Liver (tissue), 9 donors: ENCODE data around the gene CCR6. TPM values are rescaled to one million over a fixed set of nuclear protein-coding genes. Genes with fewer than 3 reads are reported as not detected.

Experiments used
- DNase-seq: peaks from one replicate; pipeline ENCODE4 v3.0.0-alpha.2; 2017; ENCODE audit warnings: low spot score
- H3K27ac ChIP-seq, 2 donors: one replicate each; pipeline ENCODE4 v1.7.0; 2013; ENCODE audit warnings: inconsistent platforms in 2 of 2, low read length in 2 of 2, control low read depth in 1 of 2, low read depth in 1 of 2, mild to moderate bottlenecking in 1 of 2
- H3K27me3 ChIP-seq, 4 donors: one replicate each; pipeline versions ENCODE4 v1.6.1 to v1.7.0; 2013; ENCODE audit warnings: low read length in 3 of 4, inconsistent platforms in 1 of 4, mild to moderate bottlenecking in 1 of 4, moderate library complexity in 1 of 4; ENCODE audit not compliant: control insufficient read depth in 4 of 4, insufficient read depth in 4 of 4
- H3K36me3 ChIP-seq, 4 donors: one replicate each; pipeline versions ENCODE4 v1.6.1 to v1.7.0; 2013; ENCODE audit warnings: low read length in 3 of 4, mild to moderate bottlenecking in 3 of 4, low read depth in 1 of 4, moderate library complexity in 1 of 4; ENCODE audit not compliant: control insufficient read depth in 4 of 4, insufficient read depth in 3 of 4
- H3K4me1 ChIP-seq, 4 donors: one replicate each; pipeline versions ENCODE4 v1.6.1 to v1.7.0; 2013; ENCODE audit warnings: low read length in 3 of 4, mild to moderate bottlenecking in 3 of 4, moderate library complexity in 1 of 4; ENCODE audit not compliant: control insufficient read depth in 4 of 4, insufficient read depth in 4 of 4
- H3K4me3 ChIP-seq, 3 donors: one replicate each; pipeline versions ENCODE4 v1.6.1 to v1.7.0; 2013; ENCODE audit warnings: low read length in 3 of 3, control low read depth in 1 of 3, low read depth in 1 of 3, mild to moderate bottlenecking in 1 of 3
- H3K9ac ChIP-seq, 2 donors: one replicate each; pipeline ENCODE4 v1.7.0; 2013; ENCODE audit warnings: low read length in 2 of 2, mild to moderate bottlenecking in 2 of 2, moderate library complexity in 2 of 2, control low read depth in 1 of 2, low read depth in 1 of 2
- H3K9me3 ChIP-seq, 4 donors: one replicate each; pipeline versions ENCODE4 v1.6.1 to v1.7.0; 2013; ENCODE audit warnings: low read length in 3 of 4; ENCODE audit not compliant: control insufficient read depth in 4 of 4
- EGR1 ChIP-seq, 2 donors: IDR thresholded peaks; 2 replicates each; pipeline ENCODE4 v1.6.1; 2016 to 2018; ENCODE audit warnings: antibody characterized with exemption in 2 of 2, low read depth in 2 of 2
- FOXA2 ChIP-seq: IDR thresholded peaks from 2 replicates; pipeline ENCODE4 v1.6.1; 2016; ENCODE audit warnings: antibody characterized with exemption
- JUND ChIP-seq, 2 donors: IDR thresholded peaks; 2 replicates each; pipeline ENCODE4 v1.6.1; 2016; ENCODE audit warnings: antibody characterized with exemption in 2 of 2
- RAD21 ChIP-seq, 2 donors: IDR thresholded peaks; 2 replicates each; pipeline ENCODE4 v1.6.1; 2016; ENCODE audit warnings: antibody characterized with exemption in 2 of 2, mild to moderate bottlenecking in 2 of 2
- RXRA ChIP-seq, 2 donors: IDR thresholded peaks; 2 replicates each; pipeline ENCODE4 v1.6.1; 2017 to 2018; ENCODE audit warnings: antibody characterized with exemption in 2 of 2, mild to moderate bottlenecking in 1 of 2
- SP1 ChIP-seq: IDR thresholded peaks from 2 replicates; pipeline ENCODE4 v1.6.1; 2018; ENCODE audit warnings: antibody characterized with exemption, mild to moderate bottlenecking
- TAF1 ChIP-seq: conservative IDR thresholded peaks from 2 replicates; pipeline ENCODE4 v1.6.1; 2016; ENCODE audit warnings: antibody characterized with exemption, mild to moderate bottlenecking
- YY1 ChIP-seq: IDR thresholded peaks from 2 replicates; pipeline ENCODE4 v1.6.1; 2016; ENCODE audit warnings: antibody characterized with exemption, mild to moderate bottlenecking
- WGBS: extraction: QIAGEN DNeasy Blood & Tissue Kit; methylation state at CpG from one replicate; pipeline ENCODE4 v1.1.7; 2013; 5-methylcytosine and 5-hydroxymethylcytosine counted together
- polyA plus RNA-seq, 2 donors: library from polyadenylated mRNA; stranded (reverse) in 1 of 2; unstranded in 1 of 2; fragments of 200-250 nt in 1 of 2; fragments of >200 nt in 1 of 2; fragmentation: Nextera tagmentation in 1 of 2; extraction: Ambion mirVana in 1 of 2; gene quantifications; one replicate each; pipeline versions ENCODE4 v1.2.1 to v1.2.3, GENCODE V29; 2013 to 2015
- total RNA-seq, 2 donors: library from RNA; depleted of rRNA; stranded (reverse); fragments of >200 nt; gene quantifications; one replicate each; pipeline ENCODE4 v1.2.3, GENCODE V29; 2014
- TF ChIP-seq, protein P1 (sequence below): IDR thresholded peaks from 2 replicates; pipeline ENCODE4 v1.6.1; 2016; ENCODE audit warnings: antibody characterized with exemption
- TF ChIP-seq, protein P2 (sequence below): IDR thresholded peaks from 2 replicates; pipeline ENCODE4 v1.6.1; 2016; ENCODE audit warnings: antibody characterized with exemption
- TF ChIP-seq, protein P3 (sequence below): fragments of 150-350 bp; IDR thresholded peaks from 2 replicates; pipeline ENCODE4 v1.5.1; 2017; ENCODE audit warnings: improper control_type of control experiment, low read depth, low read length; ENCODE audit not compliant: missing input control
- TF ChIP-seq, protein P4 (sequence below): IDR thresholded peaks from 2 replicates; pipeline ENCODE4 v1.6.1; 2016; ENCODE audit warnings: antibody characterized with exemption, mild to moderate bottlenecking
- TF ChIP-seq, protein P5 (sequence below): IDR thresholded peaks from 2 replicates; pipeline ENCODE4 v1.6.1; 2016; ENCODE audit warnings: antibody characterized with exemption
- donor health status: healthy.
- donor health status: healthy.
- donor health status: healthy.
- donor health status: healthy.
- donor health status: healthy.

The CCR6 gene
- total and polyA plus RNA-seq, 4 donors: 0.02 to 8.4 TPM; not detected in 2

DNA sequence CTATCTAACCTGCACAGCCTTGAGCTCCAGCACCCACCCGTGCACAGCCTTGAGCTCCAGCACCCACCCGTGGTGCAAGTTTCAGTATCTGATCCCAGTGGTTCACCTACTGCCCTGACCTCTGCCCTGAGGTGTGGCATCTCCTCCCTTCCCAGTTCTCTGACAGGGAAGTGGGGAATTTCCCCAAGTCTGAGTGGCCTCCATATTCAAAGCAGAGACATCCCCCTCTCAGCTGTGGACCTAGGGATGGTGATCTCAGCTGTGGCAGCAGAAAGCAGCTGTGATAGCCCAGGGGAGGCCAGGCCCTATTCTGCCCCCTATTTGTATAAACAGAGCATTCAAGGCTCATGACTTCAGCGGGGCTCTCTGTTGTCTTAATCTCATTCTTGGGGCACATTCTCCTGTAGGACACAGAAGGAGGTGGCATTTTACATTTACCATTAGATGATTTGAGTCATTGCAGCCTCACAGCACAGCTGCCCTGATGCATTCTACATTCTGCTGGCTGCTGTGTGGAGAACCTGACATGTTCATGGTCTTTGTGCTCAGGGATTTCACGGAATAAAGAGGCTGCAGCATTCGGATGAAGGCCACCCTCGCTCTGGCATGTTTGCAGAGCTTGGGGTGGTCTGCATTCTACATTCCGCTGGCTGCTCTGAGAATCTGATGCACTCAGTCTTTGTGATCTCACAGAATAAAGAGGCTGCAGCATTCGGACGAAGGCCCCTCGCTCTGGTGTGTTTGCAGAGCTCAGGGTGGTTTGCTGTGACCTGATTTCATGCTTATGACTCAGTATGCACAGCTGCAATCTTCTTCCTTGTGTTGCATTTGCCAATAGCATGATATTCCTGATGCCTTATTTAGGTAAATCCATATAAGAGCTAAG, 17.9 kb downstream of the CCR6 start:
- TF ChIP-seq JUND (IDR thresholded peaks at IDR 0.05) (no peak), EGR1 (IDR thresholded peaks at IDR 0.05; ENCODE audit: low read depth in 2 of 2) (no peak), RAD21 (IDR thresholded peaks at IDR 0.05) (no peak), RXRA (IDR thresholded peaks at IDR 0.05) (no peak), SP1 (no peak), FOXA2 (no peak), YY1 (no peak), TAF1 (no peak)
- TF ChIP-seq, protein P1, sequence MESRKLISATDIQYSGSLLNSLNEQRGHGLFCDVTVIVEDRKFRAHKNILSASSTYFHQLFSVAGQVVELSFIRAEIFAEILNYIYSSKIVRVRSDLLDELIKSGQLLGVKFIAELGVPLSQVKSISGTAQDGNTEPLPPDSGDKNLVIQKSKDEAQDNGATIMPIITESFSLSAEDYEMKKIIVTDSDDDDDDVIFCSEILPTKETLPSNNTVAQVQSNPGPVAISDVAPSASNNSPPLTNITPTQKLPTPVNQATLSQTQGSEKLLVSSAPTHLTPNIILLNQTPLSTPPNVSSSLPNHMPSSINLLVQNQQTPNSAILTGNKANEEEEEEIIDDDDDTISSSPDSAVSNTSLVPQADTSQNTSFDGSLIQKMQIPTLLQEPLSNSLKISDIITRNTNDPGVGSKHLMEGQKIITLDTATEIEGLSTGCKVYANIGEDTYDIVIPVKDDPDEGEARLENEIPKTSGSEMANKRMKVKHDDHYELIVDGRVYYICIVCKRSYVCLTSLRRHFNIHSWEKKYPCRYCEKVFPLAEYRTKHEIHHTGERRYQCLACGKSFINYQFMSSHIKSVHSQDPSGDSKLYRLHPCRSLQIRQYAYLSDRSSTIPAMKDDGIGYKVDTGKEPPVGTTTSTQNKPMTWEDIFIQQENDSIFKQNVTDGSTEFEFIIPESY: no peak
- TF ChIP-seq, protein P2, sequence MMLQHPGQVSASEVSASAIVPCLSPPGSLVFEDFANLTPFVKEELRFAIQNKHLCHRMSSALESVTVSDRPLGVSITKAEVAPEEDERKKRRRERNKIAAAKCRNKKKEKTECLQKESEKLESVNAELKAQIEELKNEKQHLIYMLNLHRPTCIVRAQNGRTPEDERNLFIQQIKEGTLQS: no peak
- TF ChIP-seq, protein P3, sequence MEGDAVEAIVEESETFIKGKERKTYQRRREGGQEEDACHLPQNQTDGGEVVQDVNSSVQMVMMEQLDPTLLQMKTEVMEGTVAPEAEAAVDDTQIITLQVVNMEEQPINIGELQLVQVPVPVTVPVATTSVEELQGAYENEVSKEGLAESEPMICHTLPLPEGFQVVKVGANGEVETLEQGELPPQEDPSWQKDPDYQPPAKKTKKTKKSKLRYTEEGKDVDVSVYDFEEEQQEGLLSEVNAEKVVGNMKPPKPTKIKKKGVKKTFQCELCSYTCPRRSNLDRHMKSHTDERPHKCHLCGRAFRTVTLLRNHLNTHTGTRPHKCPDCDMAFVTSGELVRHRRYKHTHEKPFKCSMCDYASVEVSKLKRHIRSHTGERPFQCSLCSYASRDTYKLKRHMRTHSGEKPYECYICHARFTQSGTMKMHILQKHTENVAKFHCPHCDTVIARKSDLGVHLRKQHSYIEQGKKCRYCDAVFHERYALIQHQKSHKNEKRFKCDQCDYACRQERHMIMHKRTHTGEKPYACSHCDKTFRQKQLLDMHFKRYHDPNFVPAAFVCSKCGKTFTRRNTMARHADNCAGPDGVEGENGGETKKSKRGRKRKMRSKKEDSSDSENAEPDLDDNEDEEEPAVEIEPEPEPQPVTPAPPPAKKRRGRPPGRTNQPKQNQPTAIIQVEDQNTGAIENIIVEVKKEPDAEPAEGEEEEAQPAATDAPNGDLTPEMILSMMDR: no peak
- TF ChIP-seq, protein P4, sequence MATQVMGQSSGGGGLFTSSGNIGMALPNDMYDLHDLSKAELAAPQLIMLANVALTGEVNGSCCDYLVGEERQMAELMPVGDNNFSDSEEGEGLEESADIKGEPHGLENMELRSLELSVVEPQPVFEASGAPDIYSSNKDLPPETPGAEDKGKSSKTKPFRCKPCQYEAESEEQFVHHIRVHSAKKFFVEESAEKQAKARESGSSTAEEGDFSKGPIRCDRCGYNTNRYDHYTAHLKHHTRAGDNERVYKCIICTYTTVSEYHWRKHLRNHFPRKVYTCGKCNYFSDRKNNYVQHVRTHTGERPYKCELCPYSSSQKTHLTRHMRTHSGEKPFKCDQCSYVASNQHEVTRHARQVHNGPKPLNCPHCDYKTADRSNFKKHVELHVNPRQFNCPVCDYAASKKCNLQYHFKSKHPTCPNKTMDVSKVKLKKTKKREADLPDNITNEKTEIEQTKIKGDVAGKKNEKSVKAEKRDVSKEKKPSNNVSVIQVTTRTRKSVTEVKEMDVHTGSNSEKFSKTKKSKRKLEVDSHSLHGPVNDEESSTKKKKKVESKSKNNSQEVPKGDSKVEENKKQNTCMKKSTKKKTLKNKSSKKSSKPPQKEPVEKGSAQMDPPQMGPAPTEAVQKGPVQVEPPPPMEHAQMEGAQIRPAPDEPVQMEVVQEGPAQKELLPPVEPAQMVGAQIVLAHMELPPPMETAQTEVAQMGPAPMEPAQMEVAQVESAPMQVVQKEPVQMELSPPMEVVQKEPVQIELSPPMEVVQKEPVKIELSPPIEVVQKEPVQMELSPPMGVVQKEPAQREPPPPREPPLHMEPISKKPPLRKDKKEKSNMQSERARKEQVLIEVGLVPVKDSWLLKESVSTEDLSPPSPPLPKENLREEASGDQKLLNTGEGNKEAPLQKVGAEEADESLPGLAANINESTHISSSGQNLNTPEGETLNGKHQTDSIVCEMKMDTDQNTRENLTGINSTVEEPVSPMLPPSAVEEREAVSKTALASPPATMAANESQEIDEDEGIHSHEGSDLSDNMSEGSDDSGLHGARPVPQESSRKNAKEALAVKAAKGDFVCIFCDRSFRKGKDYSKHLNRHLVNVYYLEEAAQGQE: no peak
- TF ChIP-seq, protein P5, sequence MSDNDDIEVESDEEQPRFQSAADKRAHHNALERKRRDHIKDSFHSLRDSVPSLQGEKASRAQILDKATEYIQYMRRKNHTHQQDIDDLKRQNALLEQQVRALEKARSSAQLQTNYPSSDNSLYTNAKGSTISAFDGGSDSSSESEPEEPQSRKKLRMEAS: no peak
- H3K4me1 ChIP-seq: no peaks in the 10 kb centered on the region
- no peaks in the 10 kb centered on the region for H3K9me3 ChIP-seq
- H3K27ac ChIP-seq: no peak overlapping the region
- H3K27me3 ChIP-seq: no peaks in the 10 kb centered on the region
- H3K4me3 ChIP-seq: no peak overlapping the region
- WGBS: 70% methylated on average over 10 of the region's 10 CpGs
- DNase-seq: no peak
- no peaks in the 10 kb centered on the region for H3K36me3 ChIP-seq
- H3K9ac ChIP-seq: no peak overlapping the region
